ENCODE data around the gene NRF1. TPM values are rescaled to one million over a fixed set of nuclear protein-coding genes. Genes with fewer than 3 reads are reported as not detected.
"Not testable (repeated sequence)": the region's sequence is repeated elsewhere in the genome, so short reads cannot be mapped to it uniquely, and the experiment has no call there.

Gene NRF1
- total and polyA plus RNA-seq, 10 donors, result 6.7 to 27.9 (median 20.9) TPM

DNA sequence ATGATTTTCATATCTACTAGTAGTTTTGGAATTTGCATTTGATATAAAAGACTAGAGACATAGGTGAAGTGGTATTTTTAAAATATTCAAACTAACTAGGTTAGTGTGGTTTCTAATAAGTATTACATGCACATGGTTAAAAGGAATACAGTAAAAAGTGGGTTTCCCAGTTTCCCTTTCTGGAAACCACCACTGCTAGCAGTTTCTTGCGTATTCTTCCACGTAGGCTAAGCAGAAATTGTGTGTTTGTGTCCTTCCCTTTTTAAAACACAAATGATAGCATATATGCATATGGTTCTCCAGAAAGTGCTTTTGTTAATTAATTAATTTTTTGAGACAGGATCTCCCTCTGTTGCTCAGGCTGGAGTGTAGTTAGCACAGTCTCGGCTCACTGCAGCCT lies 15.4 kb downstream of the NRF1 start:
- DNase-seq, result no peak
- intact Hi-C loops (cut with DNase I; ENCODE audit: low total_unique reads), result no loop called here
- no peaks in the 10 kb centered on the region for H3K9me3 ChIP-seq
- TF ChIP-seq POLR2AphosphoS5 (IDR thresholded peaks at IDR 0.05), result no peak
- TF ChIP-seq, protein P1, sequence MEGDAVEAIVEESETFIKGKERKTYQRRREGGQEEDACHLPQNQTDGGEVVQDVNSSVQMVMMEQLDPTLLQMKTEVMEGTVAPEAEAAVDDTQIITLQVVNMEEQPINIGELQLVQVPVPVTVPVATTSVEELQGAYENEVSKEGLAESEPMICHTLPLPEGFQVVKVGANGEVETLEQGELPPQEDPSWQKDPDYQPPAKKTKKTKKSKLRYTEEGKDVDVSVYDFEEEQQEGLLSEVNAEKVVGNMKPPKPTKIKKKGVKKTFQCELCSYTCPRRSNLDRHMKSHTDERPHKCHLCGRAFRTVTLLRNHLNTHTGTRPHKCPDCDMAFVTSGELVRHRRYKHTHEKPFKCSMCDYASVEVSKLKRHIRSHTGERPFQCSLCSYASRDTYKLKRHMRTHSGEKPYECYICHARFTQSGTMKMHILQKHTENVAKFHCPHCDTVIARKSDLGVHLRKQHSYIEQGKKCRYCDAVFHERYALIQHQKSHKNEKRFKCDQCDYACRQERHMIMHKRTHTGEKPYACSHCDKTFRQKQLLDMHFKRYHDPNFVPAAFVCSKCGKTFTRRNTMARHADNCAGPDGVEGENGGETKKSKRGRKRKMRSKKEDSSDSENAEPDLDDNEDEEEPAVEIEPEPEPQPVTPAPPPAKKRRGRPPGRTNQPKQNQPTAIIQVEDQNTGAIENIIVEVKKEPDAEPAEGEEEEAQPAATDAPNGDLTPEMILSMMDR (IDR thresholded peaks at IDR 0.05 in 8 of 11, conservative IDR thresholded peaks at IDR 0.05 in 3 of 11), result no peak
- no peak for TF ChIP-seq POLR2A (IDR thresholded peaks at IDR 0.05)
- H3K36me3 ChIP-seq, result peaks cover 0 to 11% (median 0%) of the 10 kb centered on the region in 6 donors
- H3K27me3 ChIP-seq (replicated peaks in 1 of 7), result no peaks in the 10 kb centered on the region
- H3K27ac ChIP-seq, result no peak overlapping the region
- no peak overlapping the region for H3K4me3 ChIP-seq
- H3K4me1 ChIP-seq, result peaks cover 0 to 86% (median 25%) of the 10 kb centered on the region in 6 donors
- 62 to 76% (median 74%) methylated on average over 3 of the region's 3 CpGs for WGBS, 5 donors

DNA sequence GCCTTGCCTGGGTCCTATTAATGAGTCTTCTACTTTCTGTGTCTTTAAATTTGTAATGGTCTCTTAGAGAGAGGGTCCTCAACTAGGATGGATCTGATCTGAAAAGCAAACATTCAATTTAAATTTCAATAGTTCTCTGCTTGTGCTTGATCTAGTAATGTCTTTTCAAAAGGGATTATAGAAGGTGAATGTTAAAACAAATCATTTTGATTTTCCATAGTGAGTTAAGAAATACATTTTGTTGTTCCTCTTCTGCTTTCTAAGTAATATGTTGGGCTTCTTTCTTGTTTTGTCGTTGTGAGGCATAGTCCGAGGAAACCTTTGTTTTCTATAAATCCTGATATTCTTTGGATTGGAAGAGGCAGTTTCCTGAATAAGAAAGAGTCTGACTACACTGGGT lies 18.8 kb downstream of the NRF1 start:
- TF ChIP-seq, protein P1 (IDR thresholded peaks at IDR 0.05 in 8 of 11, conservative IDR thresholded peaks at IDR 0.05 in 3 of 11), result no peak
- TF ChIP-seq POLR2A (IDR thresholded peaks at IDR 0.05) (no peak), POLR2AphosphoS5 (IDR thresholded peaks at IDR 0.05) (no peak)
- Histone ChIP-seq H3K4me1 (peaks cover under 1 to 87% (median 24%) of the 10 kb centered on the region in 6 donors), H3K27ac (no peak overlapping the region), H3K36me3 (no peaks in the 10 kb centered on the region), H3K27me3 (replicated peaks in 1 of 7) (no peaks in the 10 kb centered on the region), H3K4me3 (no peak overlapping the region), H3K9me3 (no peaks in the 10 kb centered on the region)
- no peak for DNase-seq
- 37 to 63% (median 41%) methylated on average over 2 of the region's 2 CpGs for WGBS, 5 donors
- intact Hi-C loops (cut with DNase I; ENCODE audit: low total_unique reads), result loop anchor here (10.0 kb wide), 1 partner anchor 266 kb away; no protein-coding TSS in a partner anchor

- no peak for DNase-seq
- H3K36me3 ChIP-seq, result no peaks in the 10 kb centered on the region
- H3K4me1 ChIP-seq, result peaks cover 4 to 77% (median 24%) of the 10 kb centered on the region in 6 donors
- no peak overlapping the region for H3K4me3 ChIP-seq
- no peaks in the 10 kb centered on the region for H3K27me3 ChIP-seq (replicated peaks in 1 of 7)
- no peaks in the 10 kb centered on the region for H3K9me3 ChIP-seq
- no peak overlapping the region for H3K27ac ChIP-seq
- intact Hi-C loops (cut with DNase I; ENCODE audit: low total_unique reads), result loop anchor here (10.0 kb wide), 1 partner anchor 270 kb away; no protein-coding TSS in a partner anchor
- WGBS, 5 donors, result 86 to 95% (median 90%) methylated on average over 2 of the region's 2 CpGs
- TF ChIP-seq POLR2A (IDR thresholded peaks at IDR 0.05) (no peak), POLR2AphosphoS5 (IDR thresholded peaks at IDR 0.05) (no peak)
- TF ChIP-seq, protein P1 (IDR thresholded peaks at IDR 0.05 in 8 of 11, conservative IDR thresholded peaks at IDR 0.05 in 3 of 11), result no peak
Measured at GRCh38 chr7:129634361-129635034, 23.0 kb downstream of the NRF1 start.

DNA sequence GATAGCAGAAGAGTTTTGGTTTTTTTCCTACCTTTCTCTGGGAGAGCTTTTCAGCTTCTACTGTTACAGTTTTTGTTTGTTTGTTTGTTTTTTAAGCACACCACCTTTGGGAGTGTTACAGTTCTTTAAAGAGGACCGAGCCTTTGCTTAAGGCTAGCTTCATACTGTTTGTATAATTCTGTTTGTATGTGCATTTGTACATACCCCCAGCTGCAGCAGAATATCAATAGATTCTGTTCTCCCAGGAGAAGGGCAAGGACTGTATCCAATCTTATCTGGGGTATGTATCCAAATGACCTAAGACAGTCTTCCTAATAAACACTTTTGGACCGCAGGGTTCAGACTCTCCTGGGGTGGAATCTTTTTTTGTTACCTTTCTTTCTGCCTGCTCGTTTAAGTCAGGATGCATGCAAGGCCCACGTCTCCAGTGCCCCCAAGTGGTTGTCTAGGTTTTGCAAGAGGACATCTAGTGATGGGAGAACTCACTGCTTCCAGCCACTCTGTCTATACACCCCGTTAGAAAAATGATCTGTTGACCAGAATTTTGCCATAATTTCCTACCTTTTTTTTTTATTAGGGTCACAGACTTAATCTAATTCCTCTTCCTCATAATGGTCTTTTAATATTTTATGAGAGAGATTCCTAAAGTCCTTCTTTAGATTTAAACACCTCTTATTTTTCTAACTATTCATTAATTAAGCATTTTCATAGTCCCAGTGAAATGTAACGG lies 23.9 kb downstream of the NRF1 start:
- DNase-seq, result peak; percentile 76
- intact Hi-C loops (cut with DNase I; ENCODE audit: low total_unique reads), result loop anchor here (10.0 kb wide), 1 partner anchor 271 kb away; no protein-coding TSS in a partner anchor
- peaks cover 4 to 69% (median 16%) of the 10 kb centered on the region in 6 donors for H3K4me1 ChIP-seq
- no peaks in the 10 kb centered on the region for H3K36me3 ChIP-seq
- H3K4me3 ChIP-seq, result no peak overlapping the region
- TF ChIP-seq, protein P1 (IDR thresholded peaks at IDR 0.05 in 8 of 11, conservative IDR thresholded peaks at IDR 0.05 in 3 of 11), result peak; percentile 36 to 75 (median 57)
- TF ChIP-seq POLR2A (IDR thresholded peaks at IDR 0.05), result no peak
- H3K27ac ChIP-seq, result no peak overlapping the region
- no peaks in the 10 kb centered on the region for H3K27me3 ChIP-seq (replicated peaks in 1 of 7)
- WGBS, 5 donors, result 23 to 34% (median 26%) methylated on average over 6 of the region's 6 CpGs
- no peaks in the 10 kb centered on the region for H3K9me3 ChIP-seq

DNA sequence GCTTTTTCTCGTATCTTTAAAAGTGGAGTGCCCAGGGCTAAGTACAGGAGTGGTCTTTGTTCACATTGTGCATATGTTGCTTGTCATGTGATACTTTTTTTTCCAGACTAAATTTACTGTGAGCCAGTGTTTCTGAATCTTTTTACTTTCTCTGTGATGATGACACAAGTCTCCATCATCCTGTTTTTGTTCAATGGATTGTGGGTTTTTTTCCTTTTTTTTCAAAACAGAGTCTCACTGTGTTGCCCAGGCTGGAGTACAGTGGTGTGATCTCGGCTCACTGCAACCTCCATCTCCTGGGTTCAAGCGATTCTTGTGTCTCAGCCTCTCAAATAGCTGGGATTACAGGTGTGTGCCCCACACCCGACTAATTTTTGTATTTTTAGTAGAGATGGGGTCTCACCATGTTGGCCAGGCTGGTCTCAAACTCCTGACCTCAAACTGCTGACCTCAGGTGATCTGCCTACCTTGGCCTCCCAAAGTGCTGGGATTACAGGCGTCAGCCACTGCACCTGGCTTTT lies 24.6 kb downstream of the NRF1 start:
- intact Hi-C loops (cut with DNase I; ENCODE audit: low total_unique reads), result loop anchor here (10.0 kb wide), 1 partner anchor 271 kb away; no protein-coding TSS in a partner anchor
- peaks cover 4 to 69% (median 15%) of the 10 kb centered on the region in 6 donors for H3K4me1 ChIP-seq
- not testable (repeated sequence) for H3K27ac ChIP-seq; H3K9me3 ChIP-seq; H3K27me3 ChIP-seq (replicated peaks in 1 of 7); H3K4me3 ChIP-seq; DNase-seq; H3K36me3 ChIP-seq
- WGBS, 5 donors, result 80 to 91% (median 87%) methylated on average over 5 of the region's 5 CpGs
